Measurements from ENCODE around the gene CBFA2T3. TPM values are rescaled to one million over a fixed set of nuclear protein-coding genes. Genes with fewer than 3 reads are reported as not detected.

Gene CBFA2T3
- total RNA-seq, 1 experiment from 2014 or later, result 2.9 TPM

DNA sequence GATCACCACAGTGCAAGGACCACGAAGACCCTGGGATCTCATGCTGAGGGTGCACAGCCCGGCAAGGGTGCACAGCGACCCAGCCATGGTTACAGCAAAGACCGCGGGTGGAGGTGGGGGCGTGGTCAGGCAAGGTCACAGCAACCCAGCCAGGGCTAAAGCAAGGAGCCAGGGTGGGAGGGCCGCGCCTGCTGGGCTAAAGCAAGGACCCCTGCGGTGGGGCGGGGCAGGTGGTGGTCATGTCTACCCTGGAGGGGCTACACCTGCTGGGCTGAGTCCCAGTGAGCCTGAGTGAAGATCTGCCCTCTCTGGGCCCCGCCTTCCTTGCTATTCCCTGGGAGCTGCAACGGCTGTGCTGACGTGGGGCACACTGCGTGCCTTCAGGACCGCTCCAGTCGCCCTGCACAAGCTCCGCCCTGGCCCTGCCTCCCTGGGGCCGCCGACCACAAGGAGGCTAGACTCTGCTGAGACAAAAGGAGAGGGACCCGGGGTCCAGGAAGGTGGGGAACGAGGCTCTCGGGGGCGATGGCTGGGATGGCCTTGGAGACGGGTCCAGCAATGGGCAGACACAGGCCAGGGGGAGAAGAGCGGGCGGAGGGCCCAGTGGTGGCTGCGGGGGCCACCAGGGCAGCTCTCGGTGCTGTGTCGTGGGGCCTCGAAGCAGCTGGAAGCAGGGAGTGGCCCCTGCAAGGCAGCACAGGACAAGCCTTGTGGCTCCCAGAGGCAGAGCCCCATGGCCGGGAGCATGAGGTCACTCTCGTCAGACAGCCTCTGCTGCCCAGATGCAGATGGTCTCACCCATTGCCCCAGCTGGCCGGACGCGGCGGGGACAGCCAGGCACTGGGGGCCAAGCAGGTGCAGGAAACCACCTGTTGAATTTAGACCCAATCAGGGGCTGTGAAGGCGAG, 52.8 kb downstream of the CBFA2T3 start:
- Histone ChIP-seq H2BK20ac (ENCODE audit: low read depth, low read length, poor library complexity, severe bottlenecking) (no peak overlapping the region), H3K56ac (ENCODE audit: insufficient read length, low read depth, low read length) (no peak overlapping the region), H3K23me2 (ENCODE audit: insufficient read length, low read depth, low read length, poor library complexity, severe bottlenecking) (no peaks in the 10 kb centered on the region), H2BK5ac (ENCODE audit: insufficient read length, low read length) (no peak overlapping the region), H3K18ac (ENCODE audit: insufficient read length, low read depth, low read length) (no peak overlapping the region), H2AFZ (ENCODE audit: low read length) (no peak overlapping the region), H3K4me1 (ENCODE audit: insufficient read depth, low read length) (no peaks in the 10 kb centered on the region; the same call in 1 of the 2 replicates), H3T11ph (ENCODE audit: low read length) (no peak overlapping the region), H3K9ac (ENCODE audit: extremely low read depth, insufficient read length, low read length) (no peak overlapping the region), H3K14ac (ENCODE audit: insufficient read depth, low read length) (no peak overlapping the region), H2BK12ac (ENCODE audit: insufficient read length, low read depth, low read length) (no peak overlapping the region), H4K8ac (replicated peaks; ENCODE audit: insufficient read length, low read depth, low read length) (no peak overlapping the region), H2BK15ac (ENCODE audit: low read depth, low read length) (no peak overlapping the region), H3K4me2 (ENCODE audit: insufficient read depth, insufficient read length, low read length) (no peak overlapping the region), H3K27me3 (ENCODE audit: insufficient read depth, low read length) (no peaks in the 10 kb centered on the region), H3K79me2 (ENCODE audit: insufficient read depth, low read length) (no peaks in the 10 kb centered on the region), H4K20me1 (ENCODE audit: control insufficient read depth, insufficient read depth, insufficient read length) (no peaks in the 10 kb centered on the region), H3K23ac (ENCODE audit: insufficient read length, low read depth, low read length) (no peak overlapping the region), H2BK120ac (ENCODE audit: low read depth, low read length, poor library complexity, severe bottlenecking) (no peak overlapping the region), H4K5ac (ENCODE audit: insufficient read length, low read depth, low read length) (no peak overlapping the region), H2AK5ac (ENCODE audit: insufficient read length, low read length) (no peak overlapping the region), H4K91ac (ENCODE audit: insufficient read length, low read depth, low read length) (no peak overlapping the region), H3K4ac (ENCODE audit: low read depth, low read length) (no peak overlapping the region), H3K79me1 (ENCODE audit: insufficient read depth, low read depth, low read length, poor library complexity, severe bottlenecking) (no peaks in the 10 kb centered on the region), H3K9me3 (ENCODE audit: control insufficient read depth, low read depth, low read length) (no peaks in the 10 kb centered on the region), H3K27ac (ENCODE audit: insufficient read length, low read depth, low read length) (no peak overlapping the region)
- H3K27ac Mint-ChIP-seq, result no peak overlapping the region; a peak in 2 of 7 replicates
- H3K36me3 Mint-ChIP-seq (ENCODE audit: insufficient read depth in 1 of 3, low read depth in 3 of 3), result no peaks in the 10 kb centered on the region
- no CpG with 5 or more reads among the region's 37 CpGs for WGBS (ENCODE audit: extremely low coverage, insufficient read length, low lambda C conversion rate)
- DNase-seq, result peak; percentile 72
- TF ChIP-seq, protein P1, sequence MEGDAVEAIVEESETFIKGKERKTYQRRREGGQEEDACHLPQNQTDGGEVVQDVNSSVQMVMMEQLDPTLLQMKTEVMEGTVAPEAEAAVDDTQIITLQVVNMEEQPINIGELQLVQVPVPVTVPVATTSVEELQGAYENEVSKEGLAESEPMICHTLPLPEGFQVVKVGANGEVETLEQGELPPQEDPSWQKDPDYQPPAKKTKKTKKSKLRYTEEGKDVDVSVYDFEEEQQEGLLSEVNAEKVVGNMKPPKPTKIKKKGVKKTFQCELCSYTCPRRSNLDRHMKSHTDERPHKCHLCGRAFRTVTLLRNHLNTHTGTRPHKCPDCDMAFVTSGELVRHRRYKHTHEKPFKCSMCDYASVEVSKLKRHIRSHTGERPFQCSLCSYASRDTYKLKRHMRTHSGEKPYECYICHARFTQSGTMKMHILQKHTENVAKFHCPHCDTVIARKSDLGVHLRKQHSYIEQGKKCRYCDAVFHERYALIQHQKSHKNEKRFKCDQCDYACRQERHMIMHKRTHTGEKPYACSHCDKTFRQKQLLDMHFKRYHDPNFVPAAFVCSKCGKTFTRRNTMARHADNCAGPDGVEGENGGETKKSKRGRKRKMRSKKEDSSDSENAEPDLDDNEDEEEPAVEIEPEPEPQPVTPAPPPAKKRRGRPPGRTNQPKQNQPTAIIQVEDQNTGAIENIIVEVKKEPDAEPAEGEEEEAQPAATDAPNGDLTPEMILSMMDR (conservative IDR thresholded peaks at IDR 0.05), result no peak
- H3K9me3 Mint-ChIP-seq, result no peaks in the 10 kb centered on the region
- peaks cover 19 to 29% of the 10 kb centered on the region in 2 experiments for H3K4me1 Mint-ChIP-seq
- H3K27me3 Mint-ChIP-seq (ENCODE audit: low read depth), result no peaks in the 10 kb centered on the region; the same call in none of the 2 replicates
- H3K4me3 Mint-ChIP-seq, result no peak overlapping the region

Data from H9 (cell line).